A673 (cell line): ENCODE data around the gene LMF2. TPM values are rescaled to one million over a fixed set of nuclear protein-coding genes. Genes with fewer than 3 reads are reported as not detected.

Experiments used
- BruUV-seq: library from RNA; stranded (reverse); fragments of 400-500 nt; replicated peaks from 2 replicates; lab custom pipeline; 2021; lab: Mats Ljungman, UMichigan
- CTCF ChIA-PET: fragments of 300-600 bp; sonication (Branson Sonifier 250); formaldehyde crosslinking; loops from one replicate; lab custom pipeline; 2022; ENCODE audit warnings: antibody characterized with exemption; lab: Charles Lee
- POLR2A ChIA-PET: fragments of 300-600 bp; sonication (Branson Sonifier 250); formaldehyde crosslinking; loops from one replicate; lab custom pipeline; 2022; ENCODE audit warnings: antibody characterized with exemption; ENCODE audit not compliant: low non-redundant PET; lab: Charles Lee
- DNase-seq: peaks from one replicate; pipeline ENCODE4 v3.0.0-alpha.2; 2015; ENCODE audit warnings: low spot score
- H3K27ac ChIP-seq: fragments of 200-600 bp; sonication (generic); 2 replicates; pipeline ENCODE4 v1.5.1; 2016; ENCODE audit warnings: mixed run types, low read depth, mild to moderate bottlenecking, mixed read lengths, antibody characterized with exemption, low read length; ENCODE audit not compliant: poor library complexity, severe bottlenecking
- H3K27me3 ChIP-seq: fragments of 200-600 bp; sonication (generic); replicated peaks from 2 replicates; pipeline ENCODE4 v1.6.1; 2017; ENCODE audit warnings: mixed run types, low read depth, mild to moderate bottlenecking, mixed read lengths, antibody characterized with exemption, low read length; ENCODE audit not compliant: insufficient read depth, poor library complexity
- H3K36me3 ChIP-seq: fragments of 200-600 bp; sonication (generic); 2 replicates; pipeline ENCODE4 v1.6.1; 2016; ENCODE audit warnings: mixed run types, mild to moderate bottlenecking, mixed read lengths, antibody characterized with exemption, low read length; ENCODE audit not compliant: insufficient read depth, poor library complexity, severe bottlenecking
- H3K4me1 ChIP-seq: fragments of 200-600 bp; sonication (generic); 2 replicates; pipeline ENCODE4 v1.6.1; 2017; ENCODE audit warnings: mixed run types, mild to moderate bottlenecking, mixed read lengths, antibody characterized with exemption, low read length; ENCODE audit not compliant: insufficient read depth, poor library complexity, severe bottlenecking
- H3K4me3 ChIP-seq: fragments of 200-600 bp; sonication (generic); 2 replicates; pipeline ENCODE4 v1.5.1; 2016; ENCODE audit warnings: low read depth, mixed run types, mild to moderate bottlenecking, mixed read lengths, low read length; ENCODE audit not compliant: poor library complexity, severe bottlenecking
- H3K9me3 ChIP-seq: fragments of 200-600 bp; sonication (generic); 2 replicates; pipeline ENCODE4 v1.6.1; 2016; ENCODE audit warnings: mixed run types, low read depth, mild to moderate bottlenecking, mixed read lengths, antibody characterized with exemption, low read length; ENCODE audit not compliant: poor library complexity, severe bottlenecking
- CTCF ChIP-seq: fragments of 300-800, 200-600 bp; sonication (generic); conservative IDR thresholded peaks from 2 replicates; pipeline ENCODE4 v1.5.1; 2017; ENCODE audit warnings: low read depth, mild to moderate bottlenecking, antibody characterized with exemption, low read length, moderate library complexity, mixed read lengths
- EZH2 ChIP-seq: fragments of 200-600 bp; sonication (generic); IDR thresholded peaks from 2 replicates; pipeline ENCODE4 v1.6.1; 2017; ENCODE audit warnings: borderline replicate concordance, low read depth, mild to moderate bottlenecking, mixed read lengths, antibody characterized with exemption, low read length; ENCODE audit not compliant: poor library complexity, severe bottlenecking
- intact Hi-C: fragments of 100-400 bp; cut with micrococcal nuclease; formaldehyde crosslinking; loops from one replicate; pipeline ENCODE4 v1.10.0; 2022; ENCODE audit not compliant: unreplicated experiment
- total RNA-seq: library from RNA; stranded (reverse); gene quantifications from 2 replicates; pipeline ENCODE4 v1.2.3, GENCODE V29; 2021

LMF2 gene
- total RNA-seq, 1 experiment from 2014 or later = 79.2 TPM

GRCh38 chr22:50548040-50548920, 40.8 kb upstream of the LMF2 start:
- peaks cover 10% of the 10 kb centered on the region for H3K4me1 ChIP-seq
- no peaks in the 10 kb centered on the region for H3K36me3 ChIP-seq
- CTCF ChIA-PET = interaction anchor here (0.6 kb wide), 1 partner anchor 202 kb away, joined by 3 read pairs; no protein-coding TSS in a partner anchor
- no peaks in the 10 kb centered on the region for H3K9me3 ChIP-seq
- no peak overlapping the region for H3K4me3 ChIP-seq
- intact Hi-C loops = loop anchor here (10.0 kb wide), 1 partner anchor 57 kb away; the partner anchor contains the start of gene MAPK8IP2
- BruUV-seq = no TSS peak
- H3K27ac ChIP-seq = no peak overlapping the region
- no peak for DNase-seq
- POLR2A ChIA-PET = interaction anchor here (0.6 kb wide), 1 partner anchor 19 kb away, joined by 6 read pairs; the partner anchor contains the start of gene TYMP
- H3K27me3 ChIP-seq = no peaks in the 10 kb centered on the region
- TF ChIP-seq EZH2 = no peak
- TF ChIP-seq CTCF = no peak

GRCh38 chr22:50547263-50547985, 39.9 kb upstream of the LMF2 start:
- Histone ChIP-seq H3K27ac (no peak overlapping the region), H3K27me3 (no peaks in the 10 kb centered on the region), H3K4me3 (no peak overlapping the region), H3K9me3 (no peaks in the 10 kb centered on the region), H3K36me3 (no peaks in the 10 kb centered on the region), H3K4me1 (peaks cover 10% of the 10 kb centered on the region)
- DNase-seq = no peak
- BruUV-seq = no TSS peak
- intact Hi-C loops = loop anchor here (10.0 kb wide), 1 partner anchor 57 kb away; the partner anchor contains the start of gene MAPK8IP2
- ChIA-PET POLR2A (no interaction called here), CTCF (no interaction called here)
- TF ChIP-seq CTCF (no peak), EZH2 (no peak)
